Naive thymus-derived CD8-positive, alpha-beta T cell (primary cell): ENCODE measurements around the gene LDB1. TPM values are rescaled to one million over a fixed set of nuclear protein-coding genes. Genes with fewer than 3 reads are reported as not detected.

Experiments
- ATAC-seq, 2 donors: fragments of 150-1000 bp; cut with Tn5 transposase in 1 of 2; sonication (Bioruptor Pico), chemical (Tn5 transposase) in 1 of 2; 1 replicate in 1 of 2; 2 replicates in 1 of 2; pipeline ENCODE4 v1.10.0; 2021; ENCODE audit warnings: mild to moderate bottlenecking in 2 of 2, moderate library complexity in 2 of 2
- POLR2A ChIA-PET: fragments of 350-600 bp; sonication (Branson Sonifier 250); formaldehyde crosslinking; loops from one replicate; lab custom pipeline; 2021; ENCODE audit warnings: antibody characterized with exemption; lab: Charles Lee
- DNase-seq, 10 donors: peaks; one replicate each; pipeline versions ENCODE4 v3.0.0 to v3.0.0-alpha.2; 2020 to 2022
- H3K27ac Mint-ChIP-seq, 10 donors: one replicate each; pipeline ENCODE4 v1.8.0; 2020 to 2022; ENCODE audit warnings: mild to moderate bottlenecking in 10 of 10, mixed read lengths in 10 of 10, moderate library complexity in 4 of 10, inconsistent platforms in 1 of 10
- H3K27me3 Mint-ChIP-seq, 5 donors: one replicate each; pipeline ENCODE4 v1.8.0; 2021 to 2022; ENCODE audit warnings: mixed read lengths in 5 of 5
- H3K36me3 Mint-ChIP-seq, 3 donors: one replicate each; pipeline ENCODE4 v1.8.0; 2020 to 2022; ENCODE audit warnings: mixed read lengths in 3 of 3, mild to moderate bottlenecking in 2 of 3, inconsistent platforms in 1 of 3
- H3K4me1 Mint-ChIP-seq, 4 donors: one replicate each; pipeline ENCODE4 v1.8.0; 2021 to 2022; ENCODE audit warnings: mixed read lengths in 4 of 4
- H3K4me3 Mint-ChIP-seq, 10 donors: one replicate each; pipeline ENCODE4 v1.8.0; 2020 to 2022; ENCODE audit warnings: mild to moderate bottlenecking in 10 of 10, mixed read lengths in 10 of 10, moderate library complexity in 6 of 10, inconsistent platforms in 1 of 10
- H3K9me3 Mint-ChIP-seq, 9 donors: one replicate each; pipeline ENCODE4 v1.8.0; 2020 to 2022; ENCODE audit warnings: mixed read lengths in 9 of 9, mild to moderate bottlenecking in 3 of 9, inconsistent platforms in 1 of 9, moderate library complexity in 1 of 9
- polyA plus RNA-seq, 3 donors: library from polyadenylated mRNA; unstranded; fragments of 300-500 nt; fragmentation: Illumina TruSeq; gene quantifications; one replicate each; pipeline ENCODE4 v1.2.3, GENCODE V29; 2021
- total RNA-seq, 8 experiments: library from RNA in 2 of 8; stranded (reverse) in 2 of 8; gene quantifications; one replicate each; pipeline ENCODE4 v1.2.3 and lab custom pipeline; 2021 to 2026

The LDB1 gene
- total and polyA plus RNA-seq, 5 experiments from 2014 or later = 29.2 to 156 (median 45.1) TPM

- no peak for ATAC-seq
- Mint-ChIP-seq H3K27ac (peak overlapping the region; percentile 86 to 99 (median 98)), H3K4me1 (peaks cover 28 to 49% (median 44%) of the 10 kb centered on the region in 4 donors), H3K9me3 (no peaks in the 10 kb centered on the region), H3K27me3 (no peaks in the 10 kb centered on the region), H3K4me3 (peak overlapping the region; percentile 96 to 100 (median 99)), H3K36me3 (peaks cover 0 to 12% (median 0%) of the 10 kb centered on the region in 3 donors)
- DNase-seq = peak in 4 of 10 donors; percentile 32 to 70 (median 36)
- POLR2A ChIA-PET = interaction anchor here (1.2 to 1.9 kb wide), 2 partner anchors 19 kb away, joined by 6 to 9 read pairs; partner anchors contain the start of gene NOLC1
Measured at GRCh38 chr10:102133373-102134195, 13.4 kb upstream of the LDB1 start.

- H3K27ac Mint-ChIP-seq = peak within 1 kb of the TSS; percentile 90 to 99 (median 98)
- ATAC-seq (peak; percentile 93 to 94), DNase-seq (peak; percentile 91 to 98 (median 97))
- H3K9me3 Mint-ChIP-seq = no peaks in the 10 kb centered on the region
- POLR2A ChIA-PET = interaction anchor here (0.5 to 2.7 kb wide), 8 partner anchors 9 to 181 kb away, joined by 3 to 32 read pairs (median 6); partner anchors contain the start of genes LDB1 and NOLC1
- peak within 1 kb of the TSS; percentile 96 to 100 (median 99) for H3K4me3 Mint-ChIP-seq
- H3K4me1 Mint-ChIP-seq = peaks cover 28 to 49% (median 44%) of the 10 kb centered on the region in 4 donors
- H3K36me3 Mint-ChIP-seq = peaks cover 0 to 5% (median 0%) of the 10 kb centered on the region in 3 donors
- no peaks in the 10 kb centered on the region for H3K27me3 Mint-ChIP-seq
Measured at GRCh38 chr10:102132563-102133372, 12.6 kb upstream of the LDB1 start, which contains the start of gene PPRC1. Gene PPRC1, plus strand, starts transcription at chr10:102133040. Its CDS starts 29 bp downstream, at chr10:102133069.

- Mint-ChIP-seq H3K9me3 (no peaks in the 10 kb centered on the region), H3K27me3 (no peaks in the 10 kb centered on the region), H3K27ac (peak overlapping the region; percentile 90 to 99 (median 98)), H3K36me3 (peaks cover 0 to 2% (median 0%) of the 10 kb centered on the region in 3 donors), H3K4me1 (peaks cover 28 to 44% (median 38%) of the 10 kb centered on the region in 4 donors), H3K4me3 (peak overlapping the region; percentile 96 to 100 (median 99))
- DNase-seq (no peak), ATAC-seq (no peak)
- POLR2A ChIA-PET = interaction anchor here (0.5 to 2.7 kb wide), 7 partner anchors 9 to 182 kb away, joined by 3 to 32 read pairs (median 6); partner anchors contain the start of genes LDB1 and NOLC1
Measured at GRCh38 chr10:102132193-102132562, 12.0 kb upstream of the LDB1 start.

GRCh38 chr10:102131286-102132170, 11.4 kb upstream of the LDB1 start:
- POLR2A ChIA-PET = interaction anchor here (0.5 to 2.7 kb wide), 10 partner anchors 8 to 347 kb away, joined by 3 to 32 read pairs (median 6); partner anchors contain the start of genes LDB1 and NOLC1
- DNase-seq = no peak
- Mint-ChIP-seq H3K9me3 (no peaks in the 10 kb centered on the region), H3K27me3 (no peaks in the 10 kb centered on the region), H3K4me1 (peaks cover 27 to 44% (median 34%) of the 10 kb centered on the region in 4 donors), H3K36me3 (peaks cover 0 to 2% (median 0%) of the 10 kb centered on the region in 3 donors), H3K27ac (peak overlapping the region in 2 of 10 donors; percentile 95 to 97), H3K4me3 (no peak overlapping the region)
- ATAC-seq = no peak

GRCh38 chr10:102123223-102123622, 3.1 kb upstream of the LDB1 start:
- Mint-ChIP-seq H3K27me3 (no peaks in the 10 kb centered on the region), H3K27ac (peak overlapping the region in 6 of 10 donors; percentile 13 to 99 (median 92)), H3K4me1 (peaks cover 18 to 36% (median 29%) of the 10 kb centered on the region in 4 donors), H3K4me3 (no peak overlapping the region), H3K36me3 (no peaks in the 10 kb centered on the region), H3K9me3 (no peaks in the 10 kb centered on the region)
- no peak for DNase-seq
- POLR2A ChIA-PET = interaction anchor here (0.7 to 1.4 kb wide), 3 partner anchors 9 to 12 kb away, joined by 3 to 7 read pairs (median 4); partner anchors contain the start of gene PPRC1
- ATAC-seq = no peak

- H3K27me3 Mint-ChIP-seq = no peaks in the 10 kb centered on the region
- H3K27ac Mint-ChIP-seq = peak overlapping the region in 8 of 10 donors; percentile 40 to 99 (median 98)
- POLR2A ChIA-PET = interaction anchor here (0.7 to 2.8 kb wide), 6 partner anchors 10 to 357 kb away, joined by 3 to 32 read pairs (median 4); partner anchors contain the start of genes NOLC1, NPM3, OGA and PPRC1
- no peak for ATAC-seq
- H3K36me3 Mint-ChIP-seq = no peaks in the 10 kb centered on the region
- peaks cover 25 to 44% (median 37%) of the 10 kb centered on the region in 4 donors for H3K4me1 Mint-ChIP-seq
- peak overlapping the region in 3 of 10 donors; percentile 7 to 46 (median 24) for H3K4me3 Mint-ChIP-seq
- DNase-seq = no peak
- H3K9me3 Mint-ChIP-seq = no peaks in the 10 kb centered on the region
Measured at GRCh38 chr10:102122450-102122849, 2.3 kb upstream of the LDB1 start.

GRCh38 chr10:102121739-102122372, 1.7 kb upstream of the LDB1 start:
- H3K36me3 Mint-ChIP-seq = no peaks in the 10 kb centered on the region
- H3K27me3 Mint-ChIP-seq = no peaks in the 10 kb centered on the region
- POLR2A ChIA-PET = interaction anchor here (0.6 to 2.8 kb wide), 9 partner anchors 10 to 357 kb away, joined by 3 to 32 read pairs (median 3); partner anchors contain the start of genes ARMH3, NOLC1, NPM3 and OGA
- ATAC-seq (no peak), DNase-seq (no peak)
- H3K4me3 Mint-ChIP-seq = peak overlapping the region; percentile 87 to 95 (median 91)
- H3K9me3 Mint-ChIP-seq = no peaks in the 10 kb centered on the region
- peak overlapping the region; percentile 97 to 99 (median 98) for H3K27ac Mint-ChIP-seq
- H3K4me1 Mint-ChIP-seq = peaks cover 29 to 50% (median 42%) of the 10 kb centered on the region in 4 donors

- H3K4me3 Mint-ChIP-seq = peak overlapping the region; percentile 87 to 95 (median 91)
- DNase-seq = peak in 4 of 10 donors; percentile 22 to 41 (median 30)
- no peaks in the 10 kb centered on the region for H3K9me3 Mint-ChIP-seq
- ATAC-seq = no peak
- H3K36me3 Mint-ChIP-seq = no peaks in the 10 kb centered on the region
- peak overlapping the region; percentile 97 to 99 (median 98) for H3K27ac Mint-ChIP-seq
- POLR2A ChIA-PET = interaction anchor here (0.6 to 2.8 kb wide), 15 partner anchors 9 to 358 kb away, joined by 3 to 32 read pairs (median 3); partner anchors contain the start of genes ARMH3, FBXL15, NOLC1 and NPM3
- H3K27me3 Mint-ChIP-seq = no peaks in the 10 kb centered on the region
- peaks cover 32 to 57% (median 49%) of the 10 kb centered on the region in 4 donors for H3K4me1 Mint-ChIP-seq
Measured at GRCh38 chr10:102120991-102121738, 997 bp upstream of the LDB1 start.

GRCh38 chr10:102119417-102120141, 589 bp downstream of the LDB1 start:
- Mint-ChIP-seq H3K4me3 (peak overlapping the region; percentile 87 to 97 (median 94)), H3K9me3 (no peaks in the 10 kb centered on the region), H3K36me3 (no peaks in the 10 kb centered on the region), H3K27me3 (no peaks in the 10 kb centered on the region), H3K27ac (peak overlapping the region; percentile 92 to 99 (median 98)), H3K4me1 (peaks cover 36 to 73% (median 63%) of the 10 kb centered on the region in 4 donors)
- ATAC-seq (peak; percentile 8 to 21), DNase-seq (peak; percentile 23 to 77 (median 57))
- POLR2A ChIA-PET = interaction anchor here (0.8 to 1.9 kb wide), 13 partner anchors 9 to 331 kb away, joined by 3 to 11 read pairs (median 5); partner anchors contain the start of genes ARMH3, GBF1, HPS6 and OGA
